ENCODE measurements around the gene STXBP6. TPM values are rescaled to one million over a fixed set of nuclear protein-coding genes. Genes with fewer than 3 reads are reported as not detected.

STXBP6 gene
- total and polyA plus RNA-seq, 2 of the 13 experiments (the other 11 are each of a cell fraction or from before 2014, with no cell fraction given) = 35.3 to 42.8 TPM

DNA sequence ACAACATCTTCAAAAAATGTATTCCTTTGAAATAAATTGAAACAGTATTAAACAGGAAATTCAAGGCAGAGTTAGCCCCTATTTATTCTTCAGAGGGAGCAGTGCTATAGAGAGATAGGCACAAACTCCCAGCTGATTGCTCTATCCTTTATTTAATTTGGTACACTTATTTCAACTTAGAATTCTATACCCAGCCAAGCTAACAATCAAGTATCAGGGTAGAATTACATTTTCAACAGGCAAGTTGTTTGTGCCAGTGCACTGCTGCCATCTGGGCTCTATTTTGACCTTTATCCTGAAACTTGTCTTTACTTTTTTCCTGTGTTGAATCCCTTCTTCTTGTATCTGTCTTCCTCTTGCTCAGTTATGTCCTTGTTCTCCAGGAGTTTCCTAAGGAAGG, 159.2 kb downstream of the STXBP6 start:
- no peaks in the 10 kb centered on the region for H4K20me1 ChIP-seq (ENCODE audit: insufficient read depth, low read length)
- no peaks in the 10 kb centered on the region for H3K36me3 ChIP-seq (replicated peaks in 1 of 2; ENCODE audit: control insufficient read depth in 1 of 2, insufficient read depth in 2 of 2, low read length in 2 of 2)
- FAIRE-seq = no peak
- CTCF ChIA-PET (ENCODE audit: low intra/inter-chr PET ratio, low total read pairs) = no interaction called here
- TF ChIP-seq ZFP1 (CRISPR knock-in tag; IDR thresholded peaks at IDR 0.05) (peak; percentile 100), TBL1XR1 (IDR thresholded peaks at IDR 0.05; ENCODE audit: borderline replicate concordance, low read length, partially characterized antibody) (no peak), SNAPC2 (CRISPR knock-in tag; IDR thresholded peaks at IDR 0.05) (no peak)
- TF ChIP-seq, protein P1, sequence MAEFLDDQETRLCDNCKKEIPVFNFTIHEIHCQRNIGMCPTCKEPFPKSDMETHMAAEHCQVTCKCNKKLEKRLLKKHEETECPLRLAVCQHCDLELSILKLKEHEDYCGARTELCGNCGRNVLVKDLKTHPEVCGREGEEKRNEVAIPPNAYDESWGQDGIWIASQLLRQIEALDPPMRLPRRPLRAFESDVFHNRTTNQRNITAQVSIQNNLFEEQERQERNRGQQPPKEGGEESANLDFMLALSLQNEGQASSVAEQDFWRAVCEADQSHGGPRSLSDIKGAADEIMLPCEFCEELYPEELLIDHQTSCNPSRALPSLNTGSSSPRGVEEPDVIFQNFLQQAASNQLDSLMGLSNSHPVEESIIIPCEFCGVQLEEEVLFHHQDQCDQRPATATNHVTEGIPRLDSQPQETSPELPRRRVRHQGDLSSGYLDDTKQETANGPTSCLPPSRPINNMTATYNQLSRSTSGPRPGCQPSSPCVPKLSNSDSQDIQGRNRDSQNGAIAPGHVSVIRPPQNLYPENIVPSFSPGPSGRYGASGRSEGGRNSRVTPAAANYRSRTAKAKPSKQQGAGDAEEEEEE (CRISPR knock-in tag; IDR thresholded peaks at IDR 0.05; ENCODE audit: borderline replicate concordance) = no peak
- no peaks in the 10 kb centered on the region for H3K79me2 ChIP-seq (ENCODE audit: insufficient read depth, low read length)
- no peak for ATAC-seq
- BruUV-seq (replicated peaks) = no TSS peak
- DNase-seq (ENCODE audit: low spot score) = no peak
- H3K27me3 ChIP-seq (ENCODE audit: control insufficient read depth in 1 of 2, insufficient read depth in 2 of 2, low read length in 2 of 2) = no peaks in the 10 kb centered on the region
- no peak overlapping the region for H3K9ac ChIP-seq (ENCODE audit: insufficient read depth, low read depth, low read length)
- in situ Hi-C loops (cut with HindIII; ENCODE audit: extremely low pct_ligation_motif_present, low pct_unique_long_range_greater_than_20kb) = no loop called here
- intact Hi-C loops (cut with micrococcal nuclease; ENCODE audit: unreplicated experiment) = no loop called here
- H3K4me1 ChIP-seq (ENCODE audit: insufficient read depth, low read length) = peaks cover 54% of the 10 kb centered on the region
- peaks cover 15% of the 10 kb centered on the region for H3K9me3 ChIP-seq (ENCODE audit: low read length)
- H3K4me2 ChIP-seq (ENCODE audit: low read depth, low read length) = no peak overlapping the region
- no peak overlapping the region for H3K4me3 ChIP-seq (replicated peaks in 1 of 3; ENCODE audit: insufficient read depth in 1 of 3, low read depth in 2 of 3, low read length in 3 of 3)
- POLR2A ChIA-PET = no interaction called here
- H2AFZ ChIP-seq (ENCODE audit: low read length) = no peak overlapping the region
- H3K27ac ChIP-seq (ENCODE audit: extremely low read length, insufficient read depth, low read length) = no peak overlapping the region

DNA sequence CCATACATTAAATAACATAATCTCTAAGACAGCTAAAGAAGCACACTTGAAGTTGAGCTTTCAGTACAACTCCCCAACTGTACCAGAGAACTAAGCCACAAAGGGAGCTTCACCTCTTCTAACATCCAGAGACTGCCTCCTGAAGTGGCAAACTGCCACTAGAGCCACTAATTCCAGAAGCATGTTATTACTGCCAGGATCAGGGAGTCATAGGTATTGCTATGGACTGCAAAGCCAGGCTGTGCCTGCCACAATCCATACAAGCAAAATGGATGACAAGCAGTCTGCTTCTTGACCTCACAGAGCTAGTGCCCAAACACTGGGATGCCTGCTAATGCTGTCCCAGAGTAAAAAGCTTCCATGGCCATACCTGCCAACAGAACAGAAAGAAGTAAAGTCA, 160.1 kb downstream of the STXBP6 start:
- in situ Hi-C loops (cut with HindIII; ENCODE audit: extremely low pct_ligation_motif_present, low pct_unique_long_range_greater_than_20kb) (no loop called here), intact Hi-C loops (cut with micrococcal nuclease; ENCODE audit: unreplicated experiment) (loop anchor here (5.0 kb wide), 2 partner anchors 53 to 147 kb away; no protein-coding TSS in a partner anchor)
- H3K4me2 ChIP-seq (ENCODE audit: low read depth, low read length) = no peak overlapping the region
- ChIA-PET CTCF (ENCODE audit: low intra/inter-chr PET ratio, low total read pairs) (no interaction called here), POLR2A (interaction anchor here (0.7 kb wide), 1 partner anchor 72 kb away, joined by 3 read pairs; no protein-coding TSS in a partner anchor)
- H3K27me3 ChIP-seq (ENCODE audit: control insufficient read depth in 1 of 2, insufficient read depth in 2 of 2, low read length in 2 of 2) = no peaks in the 10 kb centered on the region
- DNase-seq (ENCODE audit: low spot score) (no peak), FAIRE-seq (no peak), ATAC-seq (no peak)
- H3K9ac ChIP-seq (ENCODE audit: insufficient read depth, low read depth, low read length) = no peak overlapping the region
- no peak overlapping the region for H3K4me3 ChIP-seq (replicated peaks in 1 of 3; ENCODE audit: insufficient read depth in 1 of 3, low read depth in 2 of 3, low read length in 3 of 3)
- no TSS peak for BruUV-seq (replicated peaks)
- no peaks in the 10 kb centered on the region for H3K79me2 ChIP-seq (ENCODE audit: insufficient read depth, low read length)
- H3K9me3 ChIP-seq (ENCODE audit: low read length) = peaks cover 15% of the 10 kb centered on the region
- no peak overlapping the region for H3K27ac ChIP-seq (ENCODE audit: extremely low read length, insufficient read depth, low read length)
- peaks cover 62% of the 10 kb centered on the region for H3K4me1 ChIP-seq (ENCODE audit: insufficient read depth, low read length)
- H2AFZ ChIP-seq (ENCODE audit: low read length) = no peak overlapping the region
- H3K36me3 ChIP-seq (replicated peaks in 1 of 2; ENCODE audit: control insufficient read depth in 1 of 2, insufficient read depth in 2 of 2, low read length in 2 of 2) = no peaks in the 10 kb centered on the region
- no peaks in the 10 kb centered on the region for H4K20me1 ChIP-seq (ENCODE audit: insufficient read depth, low read length)
- TF ChIP-seq, protein P2, sequence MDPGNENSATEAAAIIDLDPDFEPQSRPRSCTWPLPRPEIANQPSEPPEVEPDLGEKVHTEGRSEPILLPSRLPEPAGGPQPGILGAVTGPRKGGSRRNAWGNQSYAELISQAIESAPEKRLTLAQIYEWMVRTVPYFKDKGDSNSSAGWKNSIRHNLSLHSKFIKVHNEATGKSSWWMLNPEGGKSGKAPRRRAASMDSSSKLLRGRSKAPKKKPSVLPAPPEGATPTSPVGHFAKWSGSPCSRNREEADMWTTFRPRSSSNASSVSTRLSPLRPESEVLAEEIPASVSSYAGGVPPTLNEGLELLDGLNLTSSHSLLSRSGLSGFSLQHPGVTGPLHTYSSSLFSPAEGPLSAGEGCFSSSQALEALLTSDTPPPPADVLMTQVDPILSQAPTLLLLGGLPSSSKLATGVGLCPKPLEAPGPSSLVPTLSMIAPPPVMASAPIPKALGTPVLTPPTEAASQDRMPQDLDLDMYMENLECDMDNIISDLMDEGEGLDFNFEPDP (CRISPR knock-in tag; conservative IDR thresholded peaks at IDR 0.05) = 0 out of 2 replicates have a peak, but pooled peaks have one; percentile 72
- TF ChIP-seq, protein P3, sequence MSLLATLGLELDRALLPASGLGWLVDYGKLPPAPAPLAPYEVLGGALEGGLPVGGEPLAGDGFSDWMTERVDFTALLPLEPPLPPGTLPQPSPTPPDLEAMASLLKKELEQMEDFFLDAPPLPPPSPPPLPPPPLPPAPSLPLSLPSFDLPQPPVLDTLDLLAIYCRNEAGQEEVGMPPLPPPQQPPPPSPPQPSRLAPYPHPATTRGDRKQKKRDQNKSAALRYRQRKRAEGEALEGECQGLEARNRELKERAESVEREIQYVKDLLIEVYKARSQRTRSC (CRISPR knock-in tag; IDR thresholded peaks at IDR 0.05; ENCODE audit: low read depth) = no peak
- TF ChIP-seq ZNF598 (CRISPR knock-in tag; IDR thresholded peaks at IDR 0.05; ENCODE audit: borderline replicate concordance) (no peak), ZNF83 (CRISPR knock-in tag; IDR thresholded peaks at IDR 0.05; ENCODE audit: borderline replicate concordance) (no peak), MAFF (IDR thresholded peaks at IDR 0.05; ENCODE audit: low read depth, low read length) (no peak), ZZZ3 (CRISPR knock-in tag; IDR thresholded peaks at IDR 0.05; ENCODE audit: borderline replicate concordance) (no peak), FOXC1 (CRISPR knock-in tag; IDR thresholded peaks at IDR 0.05; ENCODE audit: borderline replicate concordance) (peak; percentile 55; the same call in 1 of the 2 replicates), ZNF121 (CRISPR knock-in tag; IDR thresholded peaks at IDR 0.05) (no peak), SP4 (CRISPR knock-in tag; IDR thresholded peaks at IDR 0.05) (no peak)
- TF ChIP-seq, protein P4, sequence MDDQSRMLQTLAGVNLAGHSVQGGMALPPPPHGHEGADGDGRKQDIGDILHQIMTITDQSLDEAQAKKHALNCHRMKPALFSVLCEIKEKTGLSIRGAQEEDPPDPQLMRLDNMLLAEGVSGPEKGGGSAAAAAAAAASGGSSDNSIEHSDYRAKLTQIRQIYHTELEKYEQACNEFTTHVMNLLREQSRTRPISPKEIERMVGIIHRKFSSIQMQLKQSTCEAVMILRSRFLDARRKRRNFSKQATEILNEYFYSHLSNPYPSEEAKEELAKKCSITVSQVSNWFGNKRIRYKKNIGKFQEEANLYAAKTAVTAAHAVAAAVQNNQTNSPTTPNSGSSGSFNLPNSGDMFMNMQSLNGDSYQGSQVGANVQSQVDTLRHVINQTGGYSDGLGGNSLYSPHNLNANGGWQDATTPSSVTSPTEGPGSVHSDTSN (CRISPR knock-in tag; IDR thresholded peaks at IDR 0.05; ENCODE audit: borderline replicate concordance) = no peak

Data from HepG2 (cell line).